GM12878 (cell line): ENCODE results near the gene SORL1. TPM values are rescaled to one million over a fixed set of nuclear protein-coding genes. Genes with fewer than 3 reads are reported as not detected.

ENCODE experiments used
- ATAC-seq: fragments of 200-7000 bp; cut with Tn5 transposase; 3 replicates; pipeline ENCODE4 v1.9.1; 2020; ENCODE audit warnings: mild to moderate bottlenecking, moderate library complexity
- BruUV-seq: library from RNA; stranded (reverse); fragments of 400-500 nt; replicated peaks from 2 replicates; lab custom pipeline; 2021; lab: Mats Ljungman, UMichigan
- CTCF ChIA-PET: fragments of 300-600 bp; sonication (Branson Sonifier 250); formaldehyde crosslinking; extraction: SDS; loops from one replicate; lab custom pipeline; 2021; ENCODE audit warnings: inconsistent platforms; lab: Yijun Ruan, JAX
- POLR2A ChIA-PET: fragments of 350-600 bp; formaldehyde crosslinking; extraction: SDS; loops from one replicate; lab custom pipeline; 2021; ENCODE audit warnings: inconsistent platforms; lab: Charles Lee
- RAD21 ChIA-PET: fragments of 300-600 bp; sonication (Branson Sonifier 250); formaldehyde crosslinking; loops from one replicate; lab custom pipeline; 2023; ENCODE audit warnings: antibody characterized with exemption; ENCODE audit not compliant: unreplicated experiment; lab: Charles Lee
- SMC1A ChIA-PET: fragments of 300-600 bp; sonication (Branson Sonifier 250); formaldehyde crosslinking; loops from one replicate; lab custom pipeline; 2023; ENCODE audit not compliant: unreplicated experiment, uncharacterized antibody; lab: Charles Lee
- DNase-seq: peaks from one replicate; pipeline ENCODE4 v3.0.0-alpha.2; 2011; ENCODE audit warnings: low read depth, low spot score
- FAIRE-seq: peaks from 3 replicates; lab custom pipeline; 2011; peaks lifted over from hg19 to GRCh38; lab: Jason Lieb, UNC
- H2AFZ ChIP-seq: 2 replicates; pipeline ENCODE4 v1.6.0; 2011; ENCODE audit warnings: low read depth, low read length, control low read depth; ENCODE audit not compliant: control insufficient read depth
- H3K27ac ChIP-seq: 2 replicates; pipeline ENCODE4 v1.5.1; 2011; ENCODE audit warnings: control low read depth; ENCODE audit not compliant: control insufficient read depth, insufficient read depth
- H3K27me3 ChIP-seq, 2 experiments: replicated peaks in 1 of 2; 2 replicates each; pipeline versions ENCODE4 v1.6.0 to v1.6.1; 2011; ENCODE audit warnings: low read length in 1 of 2; ENCODE audit not compliant: control insufficient read depth in 2 of 2, insufficient read depth in 2 of 2
- H3K36me3 ChIP-seq, 2 experiments: 2 replicates each; pipeline ENCODE4 v1.5.1; 2011; ENCODE audit warnings: low read length in 1 of 2; ENCODE audit not compliant: control insufficient read depth in 2 of 2, insufficient read depth in 2 of 2
- H3K4me1 ChIP-seq: 2 replicates; pipeline ENCODE4 v1.6.1; 2011; ENCODE audit warnings: mild to moderate bottlenecking, low read length, moderate library complexity, mixed read lengths; ENCODE audit not compliant: control insufficient read depth, insufficient read depth
- H3K4me2 ChIP-seq: 2 replicates; pipeline ENCODE4 v1.6.0; 2011; ENCODE audit warnings: control low read depth; ENCODE audit not compliant: control insufficient read depth, insufficient read depth
- H3K4me3 ChIP-seq: fragments of 200-600 bp; sonication (generic); 2 replicates; pipeline ENCODE4 v1.5.1; 2016
- H3K79me2 ChIP-seq: 2 replicates; pipeline ENCODE4 v1.6.0; 2011; ENCODE audit warnings: low read length; ENCODE audit not compliant: control insufficient read depth, insufficient read depth
- H3K9ac ChIP-seq: 2 replicates; pipeline ENCODE4 v1.8.0; 2011; ENCODE audit warnings: low read length, control low read depth, mixed read lengths; ENCODE audit not compliant: control insufficient read depth, insufficient read depth
- H3K9me3 ChIP-seq: replicated peaks from 3 replicates; pipeline ENCODE4 v1.5.1; 2011; ENCODE audit warnings: mild to moderate bottlenecking, low read length; ENCODE audit not compliant: control insufficient read depth, insufficient read depth
- H4K20me1 ChIP-seq: 2 replicates; pipeline ENCODE4 v1.6.0; 2011; ENCODE audit not compliant: control insufficient read depth, insufficient read depth
- WGBS: methylation state at CpG from one replicate; pipeline ENCODE4 v1.1.6; 2016; ENCODE audit warnings: low lambda C conversion rate; ENCODE audit not compliant: insufficient replicate concordance, insufficient coverage; ENCODE audit errors: missing lambda C conversion rate; 5-methylcytosine and 5-hydroxymethylcytosine counted together
- in situ Hi-C: fragments of 300-500 bp; cut with MboI; formaldehyde crosslinking; loops from 9 replicates; pipeline ENCODE4 v1.14.3; 2018; ENCODE audit warnings: mixed read lengths
- intact Hi-C: fragments of 100-400 bp; cut with micrococcal nuclease; formaldehyde crosslinking; loops from one replicate; pipeline ENCODE4 v1.14.2; 2022; ENCODE audit not compliant: unreplicated experiment
- polyA plus RNA-seq, 11 experiments: library from polyadenylated mRNA; depleted of rRNA in 4 of 11; unstranded in 6 of 11; stranded (reverse) in 5 of 11; fragments of >200 nt; fragmentation: Nextera tagmentation in 4 of 11; fragmentation: Illumina TruSeq in 1 of 11; extraction: Ambion mirVana in 4 of 11; extraction: Trizol in 1 of 11; gene quantifications; 1 replicate in 1 of 11; 2 replicates in 10 of 11; pipeline versions ENCODE4 v1.2.1 to v1.2.3, GENCODE V29; 2011 to 2016; ENCODE audit warnings: inconsistent platforms in 2 of 11, missing spikeins in 2 of 11, low read depth in 1 of 11
- total RNA-seq, 4 experiments: library from RNA; depleted of rRNA in 3 of 4; stranded (reverse); fragments of >200 nt in 3 of 4; fragmentation: Illumina TruSeq in 1 of 4; extraction: Trizol in 1 of 4; gene quantifications; 2 replicates each; pipeline versions ENCODE4 v1.2.1 to v1.2.3, GENCODE V29; 2013 to 2021
- TF ChIP-seq, protein P1 (sequence below): IDR thresholded peaks from 2 replicates; pipeline ENCODE4 v1.6.1; 2012; ENCODE audit warnings: mild to moderate bottlenecking, low read depth, low read length

Gene SORL1
- total and polyA plus RNA-seq, 10 of the 15 experiments (the other 5 are each of a cell fraction or from before 2014, with no cell fraction given) = 20.2 to 107 (median 59.9) TPM

DNA sequence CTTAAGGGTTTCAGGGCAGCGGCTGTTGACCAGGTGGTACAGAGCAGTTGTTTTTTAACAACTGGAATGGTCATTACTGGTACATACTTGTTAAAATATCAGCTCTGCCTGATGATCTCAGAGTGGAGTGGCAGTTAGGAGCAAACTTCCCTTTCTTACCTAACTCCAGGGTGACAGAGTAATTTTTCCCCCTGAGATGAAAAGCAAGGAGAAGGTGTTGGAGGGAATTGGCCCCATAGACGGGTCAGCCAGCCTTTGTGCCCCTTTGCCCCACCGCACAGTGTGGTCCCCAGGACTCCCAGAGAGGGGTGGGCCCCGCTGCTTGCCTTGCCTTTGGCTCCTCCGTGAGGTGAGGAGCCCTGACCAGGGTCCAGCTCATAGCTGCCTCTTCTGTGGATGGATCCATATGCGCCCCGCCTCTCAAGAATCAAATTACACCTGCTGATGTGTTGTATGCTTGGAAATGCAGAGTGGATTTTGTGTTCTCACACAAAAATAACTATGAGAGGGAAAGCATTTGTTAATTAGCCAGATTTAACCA is 27.7 kb downstream of the SORL1 start:
- intact Hi-C loops = no loop called here
- peaks cover 35 to 47% of the 10 kb centered on the region in 2 experiments for H3K36me3 ChIP-seq
- CTCF ChIA-PET = no interaction called here

More for the DNA sequence above, 27.7 kb downstream of the SORL1 start:
- Histone ChIP-seq H3K4me1 (peaks cover 37% of the 10 kb centered on the region), H2AFZ (no peak overlapping the region), H3K79me2 (peaks cover 61% of the 10 kb centered on the region), H3K9ac (no peak overlapping the region), H3K4me2 (no peak overlapping the region), H3K4me3 (no peak overlapping the region), H3K27ac (no peak overlapping the region; the same call in 1 of the 2 replicates), H3K27me3 (no peaks in the 10 kb centered on the region), H4K20me1 (no peaks in the 10 kb centered on the region; the same call in none of the 2 replicates), H3K9me3 (no peaks in the 10 kb centered on the region)
- POLR2A ChIA-PET = interaction anchor here (1.1 kb wide), 1 partner anchor 9 kb away, joined by 3 read pairs; no protein-coding TSS in a partner anchor
- no peak for DNase-seq
- FAIRE-seq = no peak
- ATAC-seq = no peak
- in situ Hi-C loops = no loop called here
- SMC1A ChIA-PET = interaction anchor here (3.0 to 3.4 kb wide), 2 partner anchors 12 to 15 kb away, joined by 13 to 18 read pairs; no protein-coding TSS in a partner anchor
- TF ChIP-seq, protein P1, sequence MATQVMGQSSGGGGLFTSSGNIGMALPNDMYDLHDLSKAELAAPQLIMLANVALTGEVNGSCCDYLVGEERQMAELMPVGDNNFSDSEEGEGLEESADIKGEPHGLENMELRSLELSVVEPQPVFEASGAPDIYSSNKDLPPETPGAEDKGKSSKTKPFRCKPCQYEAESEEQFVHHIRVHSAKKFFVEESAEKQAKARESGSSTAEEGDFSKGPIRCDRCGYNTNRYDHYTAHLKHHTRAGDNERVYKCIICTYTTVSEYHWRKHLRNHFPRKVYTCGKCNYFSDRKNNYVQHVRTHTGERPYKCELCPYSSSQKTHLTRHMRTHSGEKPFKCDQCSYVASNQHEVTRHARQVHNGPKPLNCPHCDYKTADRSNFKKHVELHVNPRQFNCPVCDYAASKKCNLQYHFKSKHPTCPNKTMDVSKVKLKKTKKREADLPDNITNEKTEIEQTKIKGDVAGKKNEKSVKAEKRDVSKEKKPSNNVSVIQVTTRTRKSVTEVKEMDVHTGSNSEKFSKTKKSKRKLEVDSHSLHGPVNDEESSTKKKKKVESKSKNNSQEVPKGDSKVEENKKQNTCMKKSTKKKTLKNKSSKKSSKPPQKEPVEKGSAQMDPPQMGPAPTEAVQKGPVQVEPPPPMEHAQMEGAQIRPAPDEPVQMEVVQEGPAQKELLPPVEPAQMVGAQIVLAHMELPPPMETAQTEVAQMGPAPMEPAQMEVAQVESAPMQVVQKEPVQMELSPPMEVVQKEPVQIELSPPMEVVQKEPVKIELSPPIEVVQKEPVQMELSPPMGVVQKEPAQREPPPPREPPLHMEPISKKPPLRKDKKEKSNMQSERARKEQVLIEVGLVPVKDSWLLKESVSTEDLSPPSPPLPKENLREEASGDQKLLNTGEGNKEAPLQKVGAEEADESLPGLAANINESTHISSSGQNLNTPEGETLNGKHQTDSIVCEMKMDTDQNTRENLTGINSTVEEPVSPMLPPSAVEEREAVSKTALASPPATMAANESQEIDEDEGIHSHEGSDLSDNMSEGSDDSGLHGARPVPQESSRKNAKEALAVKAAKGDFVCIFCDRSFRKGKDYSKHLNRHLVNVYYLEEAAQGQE = no peak
- no TSS peak for BruUV-seq
- WGBS = 92% methylated on average over 7 of the region's 7 CpGs
- RAD21 ChIA-PET = interaction anchor here (1.0 to 1.4 kb wide), 2 partner anchors 29 to 144 kb away, joined by 3 to 4 read pairs; no protein-coding TSS in a partner anchor
